NCI-H1092 (cell line): Measurements from ENCODE around the gene ADRB2.
A peak's percentile ranks its signal among the peaks of the same experiment; 100 is the strongest.
"Not testable (repeated sequence)": the region's sequence is repeated elsewhere in the genome, so short reads cannot be mapped to it uniquely, and the experiment has no call there.

Source experiments
- DNase-seq: peaks from one replicate; lab custom pipeline; 2025; lab: John Stamatoyannopoulos, UW

The ADRB2 gene

DNA sequence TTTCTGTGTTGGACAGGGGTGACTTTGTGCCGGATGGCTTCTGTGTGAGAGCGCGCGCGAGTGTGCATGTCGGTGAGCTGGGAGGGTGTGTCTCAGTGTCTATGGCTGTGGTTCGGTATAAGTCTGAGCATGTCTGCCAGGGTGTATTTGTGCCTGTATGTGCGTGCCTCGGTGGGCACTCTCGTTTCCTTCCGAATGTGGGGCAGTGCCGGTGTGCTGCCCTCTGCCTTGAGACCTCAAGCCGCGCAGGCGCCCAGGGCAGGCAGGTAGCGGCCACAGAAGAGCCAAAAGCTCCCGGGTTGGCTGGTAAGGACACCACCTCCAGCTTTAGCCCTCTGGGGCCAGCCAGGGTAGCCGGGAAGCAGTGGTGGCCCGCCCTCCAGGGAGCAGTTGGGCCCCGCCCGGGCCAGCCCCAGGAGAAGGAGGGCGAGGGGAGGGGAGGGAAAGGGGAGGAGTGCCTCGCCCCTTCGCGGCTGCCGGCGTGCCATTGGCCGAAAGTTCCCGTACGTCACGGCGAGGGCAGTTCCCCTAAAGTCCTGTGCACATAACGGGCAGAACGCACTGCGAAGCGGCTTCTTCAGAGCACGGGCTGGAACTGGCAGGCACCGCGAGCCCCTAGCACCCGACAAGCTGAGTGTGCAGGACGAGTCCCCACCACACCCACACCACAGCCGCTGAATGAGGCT, at the start of gene ADRB2:
Gene ADRB2, plus strand, starts transcription at position 559 of the 686 bp plus-strand sequence. CDS start 221 bp downstream, outside the sequence.
- peak; percentile 12 for DNase-seq

DNA sequence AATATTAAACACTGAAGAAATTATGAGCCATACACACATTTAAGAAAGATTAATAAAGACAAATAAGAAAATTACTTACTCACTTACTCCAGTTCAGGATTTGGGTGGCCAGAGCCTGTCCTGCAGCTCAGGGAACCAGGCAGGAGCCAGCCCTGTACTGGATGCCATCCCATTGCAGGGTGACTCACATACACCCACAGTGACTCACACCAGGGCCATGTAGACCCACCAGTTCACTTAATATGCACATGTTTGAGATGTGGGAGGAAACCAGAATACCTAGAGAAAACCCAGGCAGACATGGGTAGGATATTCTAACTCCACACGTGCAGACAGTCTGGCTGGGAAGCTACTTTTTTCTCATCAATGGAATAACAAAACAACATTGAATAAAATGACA, 49.6 kb upstream of the ADRB2 start:
- no peak for DNase-seq

DNA sequence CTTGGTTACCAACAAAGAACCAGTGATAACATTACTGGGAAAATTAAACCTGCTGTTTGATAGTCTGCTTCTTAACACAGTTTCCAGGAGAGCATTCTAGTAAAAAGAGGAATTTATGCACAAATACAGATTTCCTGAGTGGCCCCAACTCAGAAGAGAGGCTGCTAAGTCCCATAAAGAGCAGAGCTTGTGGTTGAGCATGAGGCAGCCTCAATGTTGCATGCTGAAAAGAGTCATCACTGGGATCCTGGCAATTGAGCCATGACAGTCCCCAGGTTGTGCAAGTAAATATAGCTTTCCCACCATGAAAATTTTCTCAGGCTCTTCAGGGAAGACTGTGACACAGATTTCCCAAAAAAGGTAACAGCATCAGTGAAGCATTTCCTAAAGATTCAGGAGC, 47.5 kb upstream of the ADRB2 start:
- no peak for DNase-seq

DNA sequence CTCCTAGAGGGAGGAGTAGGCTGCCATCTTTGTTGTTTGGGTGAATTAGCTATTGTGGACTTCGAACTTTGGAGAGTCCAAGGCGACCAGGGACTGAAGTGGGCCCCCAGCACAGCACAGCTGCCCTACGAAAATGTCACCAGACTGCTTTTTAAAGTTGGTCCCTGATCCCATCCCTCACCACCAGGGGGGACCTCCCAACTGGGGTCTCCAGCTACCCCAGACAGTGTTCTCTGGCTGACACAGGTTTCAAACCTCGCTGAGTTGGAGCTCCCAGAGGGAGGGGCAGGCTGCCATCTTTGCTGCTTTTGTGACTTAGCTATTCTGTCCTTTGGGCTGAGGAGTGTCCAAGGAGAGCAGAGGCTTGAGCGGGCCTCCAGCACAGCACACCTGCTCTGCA, 45.7 kb upstream of the ADRB2 start:
- DNase-seq: no peak

DNA sequence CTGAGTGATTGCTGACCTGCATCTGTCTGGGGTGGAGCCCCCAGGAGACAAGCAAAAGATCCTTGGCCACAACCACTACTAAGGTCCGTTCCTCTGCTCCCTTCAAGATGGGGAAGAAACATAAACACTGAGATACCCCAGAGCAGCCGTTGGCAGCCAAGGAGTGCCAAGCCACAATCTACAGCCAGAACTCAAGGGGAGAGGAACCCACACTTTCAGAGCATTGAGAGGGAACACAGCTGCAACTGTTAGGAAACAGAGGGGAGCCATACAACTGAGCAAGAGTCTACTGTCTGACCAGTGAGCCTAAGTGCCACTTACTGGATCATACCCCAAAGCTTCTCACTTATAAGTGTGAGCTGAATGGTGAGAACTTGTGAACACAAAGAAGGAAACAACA, 44.6 kb upstream of the ADRB2 start:
- no peak for DNase-seq

DNA sequence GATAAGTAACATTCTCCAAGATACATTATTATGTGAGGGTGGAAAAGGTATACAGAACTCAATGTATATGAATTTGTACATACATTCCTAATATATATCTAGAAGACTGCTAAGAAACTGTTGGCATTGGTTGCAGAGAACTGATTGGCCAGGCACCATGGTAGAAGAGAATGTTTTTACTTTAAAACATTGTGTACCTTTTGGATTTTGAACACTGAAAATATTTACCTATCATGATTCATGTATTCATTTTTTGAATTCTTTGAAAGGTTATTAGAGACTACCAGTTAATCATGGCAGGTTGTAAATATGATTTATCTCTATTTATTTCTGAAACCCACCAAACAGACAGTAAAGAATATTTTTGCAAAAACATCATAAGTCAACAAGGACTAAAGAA, 41.2 kb upstream of the ADRB2 start:
- no peak for DNase-seq

DNA sequence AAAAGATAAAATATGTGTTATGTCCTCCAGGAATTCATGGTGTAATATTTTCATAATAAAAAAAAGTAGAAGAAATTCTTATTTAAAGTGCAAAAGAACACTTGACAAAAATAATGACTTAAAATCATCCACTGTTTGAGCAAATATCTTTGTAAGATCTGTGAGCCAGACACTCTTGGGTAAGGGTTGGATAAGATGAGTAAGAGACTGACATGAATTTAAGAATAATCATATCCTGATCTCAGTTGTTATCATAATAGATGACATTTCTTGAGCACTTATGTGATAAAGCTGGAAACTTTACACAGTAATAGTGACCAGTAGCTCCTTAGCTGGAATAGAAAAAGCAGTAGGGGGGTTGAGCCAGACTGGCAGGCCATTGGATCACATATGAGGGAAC, 40.0 kb upstream of the ADRB2 start:
- DNase-seq: no peak

DNA sequence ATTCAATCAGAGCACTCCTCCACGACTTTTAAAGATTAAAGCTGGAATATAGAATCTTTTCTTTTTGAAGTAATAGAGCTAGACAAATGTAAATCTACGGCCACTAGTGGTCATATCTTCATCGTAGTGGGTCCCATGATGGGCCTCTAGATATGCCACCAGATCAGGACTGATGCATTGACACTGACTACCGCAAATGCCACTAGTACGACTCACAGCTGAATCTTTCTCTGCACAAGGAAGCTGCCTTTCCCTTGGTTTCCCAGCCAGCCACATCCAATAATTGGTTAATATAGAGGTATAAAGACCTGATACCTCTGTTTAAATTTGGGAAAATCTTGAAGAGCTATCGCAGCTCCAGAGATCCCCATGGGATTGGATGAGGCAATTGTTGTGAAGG, 37.8 kb upstream of the ADRB2 start:
- DNase-seq: no peak

DNA sequence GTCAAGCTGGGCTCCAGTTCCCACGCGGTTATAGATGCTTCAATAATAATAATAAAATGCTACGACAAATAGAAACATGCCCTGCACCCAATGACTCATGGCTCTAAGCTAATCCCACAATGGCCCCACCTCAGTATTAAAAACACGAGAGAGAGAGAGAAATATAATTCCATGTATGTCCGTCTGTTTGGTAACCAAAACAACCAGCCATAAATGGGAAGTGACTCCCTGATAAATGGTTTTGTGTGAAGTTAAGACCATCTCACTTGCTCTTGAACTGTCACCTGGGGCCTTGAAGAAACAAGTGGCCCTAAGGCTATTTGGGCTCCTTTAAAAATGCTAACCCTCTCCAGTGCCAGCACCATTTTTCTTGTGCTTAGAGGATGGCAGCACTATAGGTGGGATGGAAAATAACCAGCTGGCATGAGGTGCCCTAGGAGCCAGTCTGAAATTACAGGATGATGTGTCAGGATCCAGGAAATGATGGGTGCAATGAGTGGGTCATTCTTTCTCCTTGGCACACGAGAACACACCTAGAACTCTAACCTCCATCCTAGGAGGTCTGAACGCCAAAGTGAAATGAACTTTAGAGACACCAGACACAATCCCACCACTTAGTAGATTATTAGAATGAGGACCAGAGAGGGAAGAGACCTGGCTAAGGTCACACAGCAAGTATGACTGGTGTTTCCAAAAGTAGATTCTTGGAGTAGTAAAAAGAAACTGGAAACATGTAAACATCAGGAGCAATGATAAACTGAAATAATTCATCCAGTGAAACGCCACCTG, 35.7 kb upstream of the ADRB2 start:
- no peak for DNase-seq

DNA sequence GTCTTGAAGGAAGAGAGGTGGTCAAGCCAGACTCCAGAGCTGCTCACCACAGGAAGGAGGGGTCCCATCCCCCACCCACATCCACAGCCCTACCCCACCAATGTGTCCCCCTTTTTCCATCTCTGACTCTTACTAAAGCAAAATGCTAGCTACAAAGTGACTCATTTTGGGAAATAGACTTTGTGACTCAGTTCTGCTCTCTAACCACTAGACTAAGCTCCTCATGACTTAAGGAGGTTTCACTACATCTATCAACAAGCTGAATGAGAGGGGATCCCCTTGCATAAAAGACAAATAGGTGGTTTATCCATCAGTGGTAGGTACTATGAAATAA, 35.1 kb upstream of the ADRB2 start:
- DNase-seq: no peak

DNA sequence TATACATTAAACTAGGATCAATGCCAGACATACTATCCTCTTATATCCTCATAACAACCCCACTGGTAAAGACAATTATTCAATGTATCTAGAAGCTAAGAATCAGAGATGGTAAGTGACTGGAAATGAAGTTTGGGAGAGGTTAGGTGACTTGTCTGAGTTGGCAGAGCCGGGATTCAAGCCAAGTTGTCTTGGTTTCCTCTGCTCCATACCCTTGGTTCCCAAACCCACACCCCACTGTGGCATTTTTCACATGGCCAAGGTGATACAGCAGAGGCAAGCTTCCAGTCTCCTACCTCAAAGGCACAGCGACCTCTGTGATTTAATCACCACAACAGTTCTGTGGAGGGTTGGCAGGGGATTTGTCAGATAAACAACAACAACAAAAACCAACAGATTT, 34.7 kb upstream of the ADRB2 start:
- no peak for DNase-seq

DNA sequence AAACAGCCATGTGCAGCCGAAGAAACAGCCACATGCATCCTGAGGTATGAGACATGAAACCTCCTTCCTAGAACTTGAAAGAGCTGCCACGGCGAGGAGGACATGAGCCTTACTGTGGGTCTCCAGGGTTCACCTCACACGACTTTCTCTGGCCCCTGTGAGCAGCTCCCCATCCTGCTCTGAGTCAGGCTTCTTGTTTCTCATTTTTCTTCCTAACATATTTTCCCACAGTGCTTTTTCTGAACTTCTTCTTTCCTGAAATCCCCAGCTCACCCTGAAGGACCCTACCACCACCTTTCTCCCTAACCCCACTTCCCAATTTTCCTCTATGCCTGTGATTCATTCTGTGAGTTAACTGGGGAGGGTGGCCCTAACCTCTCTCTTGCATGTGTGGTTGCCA, 33.7 kb upstream of the ADRB2 start:
- DNase-seq: no peak

DNA sequence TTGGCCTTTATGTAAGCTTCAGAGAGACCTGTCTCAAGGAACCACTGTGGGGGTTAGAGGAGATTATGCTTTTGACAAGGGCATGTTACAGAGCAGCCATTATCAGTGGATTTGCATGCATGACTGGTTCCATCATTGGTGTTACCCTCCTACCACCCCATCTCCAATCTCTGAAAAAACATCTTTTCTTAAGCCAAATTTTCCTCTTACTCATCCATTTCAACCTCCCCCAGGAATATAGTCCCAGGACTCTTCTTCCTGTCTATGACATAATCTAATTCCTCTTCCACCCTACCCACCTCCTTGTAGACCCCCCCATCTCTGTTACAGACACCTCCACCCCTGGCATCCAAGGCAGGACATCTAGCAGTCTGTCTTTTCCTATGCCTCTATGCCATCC, 33.1 kb upstream of the ADRB2 start:
- DNase-seq: no peak

DNA sequence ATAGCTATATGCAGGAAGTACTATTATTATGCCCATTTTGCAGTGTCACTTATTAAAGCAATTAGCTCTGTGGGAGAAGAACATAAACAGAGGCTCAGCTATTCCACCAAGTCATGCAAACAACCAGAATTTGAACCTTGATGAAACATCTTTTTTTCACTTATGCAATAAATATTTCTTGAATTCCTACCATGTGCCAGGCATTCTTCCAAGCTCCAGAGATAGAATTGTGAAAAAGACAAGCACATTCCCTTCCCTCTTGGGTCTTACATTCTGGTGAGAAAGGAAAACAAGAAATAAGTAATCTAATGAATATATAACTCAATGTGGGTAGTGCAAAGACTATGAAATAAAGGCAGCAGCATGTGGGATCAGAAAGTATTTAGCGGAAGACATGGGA, 32.1 kb upstream of the ADRB2 start:
- no peak for DNase-seq

DNA sequence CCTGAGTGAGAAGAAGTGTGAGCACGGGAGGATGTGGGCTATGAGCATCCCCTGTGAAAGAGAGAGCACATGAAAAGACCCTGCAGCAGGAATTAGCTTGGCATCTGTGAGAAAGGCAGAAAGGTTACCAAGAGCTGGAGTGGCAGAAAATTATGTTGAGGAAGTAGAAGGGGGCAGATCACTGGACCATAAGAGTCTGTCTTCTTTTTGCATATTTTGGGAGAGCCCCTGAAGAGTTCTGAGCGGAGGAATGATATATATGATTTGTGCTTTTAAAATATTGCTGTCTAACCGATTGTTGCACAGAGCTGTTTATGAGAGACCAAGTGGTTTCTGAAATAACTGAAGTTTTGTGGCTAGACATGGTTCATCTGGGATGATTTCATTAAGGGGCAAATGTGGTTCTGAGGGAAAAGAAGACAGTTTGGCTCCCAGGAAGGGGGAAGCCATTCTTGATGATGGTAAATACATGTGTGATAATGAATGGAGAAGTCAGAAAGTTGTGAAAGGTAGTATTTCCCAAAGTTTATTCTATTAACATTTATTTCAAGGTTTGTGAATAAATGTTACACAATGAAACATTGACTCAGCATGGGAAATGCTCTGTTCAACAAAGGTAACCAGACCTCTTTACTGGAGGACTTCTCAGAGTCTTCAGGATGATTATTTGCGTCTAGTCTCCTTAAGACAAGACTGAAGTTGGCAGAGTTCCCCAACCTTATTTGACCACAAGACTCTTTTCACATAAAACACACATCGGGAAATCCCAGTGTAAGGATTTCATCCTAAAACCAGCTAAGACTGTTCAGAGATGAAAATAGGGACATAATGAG, 31.5 kb upstream of the ADRB2 start:
- DNase-seq: no peak

DNA sequence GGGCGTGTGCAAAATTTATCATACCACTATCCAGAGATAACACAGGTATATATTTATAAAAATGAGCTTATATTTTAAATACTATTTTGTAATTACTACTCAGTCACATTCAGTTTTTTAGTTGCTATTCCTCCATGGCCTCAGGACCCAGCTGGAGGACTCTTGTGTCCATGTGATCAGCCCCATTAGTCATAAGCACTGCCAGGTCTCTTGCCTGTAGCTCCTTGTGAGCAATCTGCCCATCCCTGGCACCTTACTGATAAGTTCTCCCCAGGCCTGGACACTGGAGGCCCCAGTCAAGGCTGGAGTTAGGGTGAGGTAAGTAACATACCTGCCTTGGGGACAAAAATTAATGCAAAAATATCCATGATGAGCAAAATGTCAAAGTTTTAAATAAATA, 29.5 kb upstream of the ADRB2 start:
- no peak for DNase-seq

DNA sequence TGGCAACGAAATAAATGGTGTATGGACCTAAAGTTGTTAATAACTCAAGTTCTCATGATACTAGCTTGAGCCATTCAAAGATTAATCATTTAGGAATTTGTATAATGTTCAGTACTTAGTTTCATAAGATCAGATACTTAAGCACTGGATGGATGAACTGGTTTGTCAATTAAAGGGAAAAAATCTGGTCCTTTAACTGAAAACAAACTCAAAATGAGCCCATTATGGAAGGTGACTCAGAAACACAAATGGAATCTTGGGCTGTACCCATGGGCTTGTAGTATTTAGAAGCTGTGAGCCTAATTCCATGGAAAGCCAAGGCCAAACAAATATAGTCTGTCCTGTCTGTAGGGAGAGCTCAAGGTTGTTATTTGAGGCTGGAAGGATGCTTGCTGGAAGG, 27.6 kb upstream of the ADRB2 start:
- DNase-seq: no peak

DNA sequence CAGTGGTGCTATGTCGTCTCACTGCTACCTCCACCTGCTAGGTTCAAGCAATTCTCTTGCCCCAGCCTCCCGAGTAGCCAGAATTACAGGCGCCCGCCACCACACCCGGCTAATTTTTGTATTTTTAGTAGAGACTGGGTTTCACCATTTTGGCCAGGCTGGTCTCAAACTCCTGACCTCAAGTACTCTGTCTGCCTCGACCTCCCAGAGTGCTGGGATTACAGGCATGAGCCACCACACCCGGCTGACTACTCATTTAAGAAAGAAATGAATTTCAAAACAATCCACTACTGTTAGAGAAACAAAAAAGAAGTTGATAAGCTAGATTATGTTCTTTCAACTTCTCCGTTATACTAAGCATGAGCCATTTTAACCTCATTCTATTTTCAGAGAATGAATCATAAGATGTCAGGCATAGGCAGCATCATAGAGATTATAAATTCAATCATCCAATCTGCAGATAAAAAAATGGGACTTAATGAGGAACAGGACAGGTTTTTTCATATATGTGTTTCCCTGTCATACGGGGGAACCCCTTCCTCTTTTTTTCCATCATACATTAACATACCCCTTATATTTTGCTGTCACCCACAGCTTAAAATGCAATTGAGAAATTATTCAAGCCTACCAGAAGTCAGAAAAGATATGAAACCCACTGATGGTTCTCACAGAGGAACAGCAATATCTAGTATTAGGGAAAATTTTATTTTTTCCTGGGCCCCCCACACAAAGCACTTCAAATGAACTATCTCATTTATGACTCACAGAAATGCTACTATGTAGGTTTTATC, 26.5 kb upstream of the ADRB2 start:
- no peak for DNase-seq

DNA sequence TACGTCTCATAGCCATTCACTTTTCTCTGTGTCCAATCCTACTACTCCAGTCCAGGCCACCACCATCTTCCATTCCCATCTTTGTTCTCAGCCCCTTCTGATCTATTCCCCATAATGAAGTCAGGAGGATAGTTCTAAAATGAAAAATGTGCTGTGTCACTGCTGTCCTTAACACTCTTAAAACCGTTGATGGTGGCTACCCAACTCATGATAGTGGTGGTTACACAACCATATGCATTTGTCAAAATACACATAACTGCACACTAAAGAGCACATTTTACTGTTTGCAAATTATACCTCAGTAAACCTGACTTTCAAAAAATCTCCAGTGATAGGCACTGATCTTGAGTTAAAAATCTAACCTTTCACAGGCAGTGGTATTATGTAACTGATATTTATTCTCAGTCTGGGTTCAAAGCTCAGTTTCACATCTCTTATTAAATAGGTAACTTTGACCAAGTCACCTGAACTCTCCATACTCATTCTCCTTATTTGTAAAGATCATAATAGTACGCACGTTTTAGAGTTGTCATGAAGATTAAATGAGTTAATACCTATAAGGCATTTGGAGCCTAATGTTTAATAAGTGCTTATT, 24.6 kb upstream of the ADRB2 start:
- DNase-seq: no peak

DNA sequence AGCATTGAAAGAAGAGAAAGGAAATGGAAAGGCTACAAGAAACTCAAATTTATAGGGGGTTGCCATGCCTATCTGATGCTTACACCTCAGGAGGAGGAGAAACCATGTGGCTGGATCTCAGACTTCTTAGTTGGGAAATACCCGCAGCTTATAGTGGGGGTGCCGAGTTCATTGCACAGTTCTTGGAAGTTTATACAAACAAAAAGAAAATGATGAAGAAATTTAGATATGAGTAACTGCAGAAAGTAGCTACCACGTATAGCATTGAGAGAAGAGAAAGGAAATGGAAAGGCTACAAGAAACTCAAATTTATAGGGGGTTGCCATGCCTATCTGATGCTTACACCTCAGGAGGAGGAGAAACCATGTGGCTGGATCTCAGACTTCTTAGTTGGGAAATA, 23.0 kb upstream of the ADRB2 start:
- not testable (repeated sequence) for DNase-seq

DNA sequence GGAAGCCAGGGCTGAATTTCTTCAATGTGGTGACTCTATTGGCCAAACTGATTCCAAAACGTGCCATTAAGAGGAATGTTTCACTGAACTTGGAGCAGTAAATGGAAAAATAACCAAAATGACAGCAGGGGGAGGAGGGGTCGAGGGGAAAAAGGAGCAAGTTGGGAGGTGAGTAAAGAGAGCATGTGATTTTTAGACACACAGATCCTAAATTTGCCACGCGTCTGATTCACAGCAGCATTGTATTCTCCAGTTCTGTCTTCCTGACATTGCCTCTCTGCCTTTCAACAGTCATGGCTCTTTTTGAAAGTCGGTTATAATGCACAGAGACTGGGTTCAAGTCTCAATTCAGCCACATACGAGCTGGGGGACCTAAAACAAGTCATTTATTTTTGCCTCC, 22.0 kb upstream of the ADRB2 start:
- no peak for DNase-seq
